MM.1S (cell line): ENCODE measurements around the gene DAB1.

Source experiments
- CTCF ChIP-seq: fragments of 300-600 bp; sonication (generic); IDR thresholded peaks from 2 replicates; pipeline ENCODE4 v1.5.1; 2016; ENCODE audit warnings: antibody characterized with exemption, low read length, mixed read lengths
- EZH2 ChIP-seq: fragments of 300-600 bp; sonication (generic); optimal IDR thresholded peaks from 2 replicates; pipeline ENCODE3; 2017; ENCODE audit warnings: low read depth, mild to moderate bottlenecking, antibody characterized with exemption, low read length, mixed read lengths

GRCh38 chr1:56986397-56986796 lies 437.5 kb downstream of the DAB1 start:
- TF ChIP-seq EZH2 (no peak), CTCF (no peak)
